ENCODE measurements around the gene COBL. TPM values are rescaled to one million over a fixed set of nuclear protein-coding genes. Genes with fewer than 3 reads are reported as not detected.

COBL gene
- total RNA-seq, 1 experiment from 2014 or later: 52.3 TPM

- WGBS (ENCODE audit: extremely low coverage, insufficient read length, low lambda C conversion rate): no CpG with 5 or more reads among the region's 12 CpGs
Observed at GRCh38 chr7:51356849-51357516, 40.4 kb upstream of the COBL start.

More at GRCh38 chr7:51356849-51357516, 40.4 kb upstream of the COBL start:
- no peak overlapping the region for H3K4ac ChIP-seq (ENCODE audit: low read depth, low read length)
- H3K36me3 Mint-ChIP-seq (ENCODE audit: insufficient read depth in 1 of 3, low read depth in 3 of 3): no peaks in the 10 kb centered on the region; a peak in 1 of 7 replicates
- no peak overlapping the region for H4K5ac ChIP-seq (ENCODE audit: insufficient read length, low read depth, low read length)
- H3K4me2 ChIP-seq (ENCODE audit: insufficient read depth, insufficient read length, low read length): no peak overlapping the region
- no peak overlapping the region for H3K23ac ChIP-seq (ENCODE audit: insufficient read length, low read depth, low read length)
- H3K27me3 Mint-ChIP-seq (ENCODE audit: low read depth): no peaks in the 10 kb centered on the region; the same call in 1 of the 2 replicates
- no peaks in the 10 kb centered on the region for H3K23me2 ChIP-seq (ENCODE audit: insufficient read length, low read depth, low read length, poor library complexity, severe bottlenecking)
- peaks cover 2% of the 10 kb centered on the region; the same call in 1 of the 2 replicates for H3K4me1 ChIP-seq (ENCODE audit: insufficient read depth, low read length)
- H3K56ac ChIP-seq (ENCODE audit: insufficient read length, low read depth, low read length): no peak overlapping the region
- no peak overlapping the region for H2BK5ac ChIP-seq (ENCODE audit: insufficient read length, low read length)
- H4K8ac ChIP-seq (replicated peaks; ENCODE audit: insufficient read length, low read depth, low read length): no peak overlapping the region
- H3K9ac ChIP-seq (ENCODE audit: extremely low read depth, insufficient read length, low read length): no peak overlapping the region
- H3T11ph ChIP-seq (ENCODE audit: low read length): no peak overlapping the region
- no peak overlapping the region for H2AK5ac ChIP-seq (ENCODE audit: insufficient read length, low read length)
- H4K91ac ChIP-seq (ENCODE audit: insufficient read length, low read depth, low read length): no peak overlapping the region
- no peak overlapping the region for H3K27ac ChIP-seq (ENCODE audit: insufficient read length, low read depth, low read length)
- H4K20me1 ChIP-seq (ENCODE audit: control insufficient read depth, insufficient read depth, insufficient read length): no peaks in the 10 kb centered on the region
- H3K27me3 ChIP-seq (ENCODE audit: insufficient read depth, low read length): no peaks in the 10 kb centered on the region
- no peak overlapping the region for H3K27ac Mint-ChIP-seq
- H3K9me3 ChIP-seq (ENCODE audit: control insufficient read depth, low read depth, low read length): no peaks in the 10 kb centered on the region
- peaks cover 4% of the 10 kb centered on the region in 2 experiments; a peak in 3 of 5 replicates for H3K9me3 Mint-ChIP-seq
- no peak overlapping the region for H2BK15ac ChIP-seq (ENCODE audit: low read depth, low read length)
- no peak for TF ChIP-seq CTCF (conservative IDR thresholded peaks at IDR 0.05)
- no peak overlapping the region for H2AFZ ChIP-seq (ENCODE audit: low read length)
- H2BK12ac ChIP-seq (ENCODE audit: insufficient read length, low read depth, low read length): no peak overlapping the region
- no peak overlapping the region for H3K18ac ChIP-seq (ENCODE audit: insufficient read length, low read depth, low read length)
- H3K4me3 Mint-ChIP-seq: no peak overlapping the region
- H3K79me1 ChIP-seq (ENCODE audit: insufficient read depth, low read depth, low read length, poor library complexity, severe bottlenecking): no peaks in the 10 kb centered on the region
- no peak for DNase-seq
- no peak overlapping the region for H2BK20ac ChIP-seq (ENCODE audit: low read depth, low read length, poor library complexity, severe bottlenecking)
- no peaks in the 10 kb centered on the region; the same call in 1 of the 2 replicates for H3K79me2 ChIP-seq (ENCODE audit: insufficient read depth, low read length)
- peaks cover 16 to 25% of the 10 kb centered on the region in 2 experiments for H3K4me1 Mint-ChIP-seq
- H3K14ac ChIP-seq (ENCODE audit: insufficient read depth, low read length): no peak overlapping the region
- no peak overlapping the region for H2BK120ac ChIP-seq (ENCODE audit: low read depth, low read length, poor library complexity, severe bottlenecking)

Measured in H9 (cell line).